Common myeloid progenitor, CD34-positive (primary cell): ENCODE results near the gene THBD.

ENCODE experiments used
- CTCF ChIA-PET: fragments of 350-600 bp; sonication (Branson Sonifier 250); formaldehyde crosslinking; loops from one replicate; lab custom pipeline; 2021; ENCODE audit warnings: antibody characterized with exemption; lab: Charles Lee
- POLR2A ChIA-PET: fragments of 350-600 bp; sonication (Branson Sonifier 250); formaldehyde crosslinking; loops from one replicate; lab custom pipeline; 2021; ENCODE audit warnings: antibody characterized with exemption; lab: Charles Lee
- DNase-seq, 3 donors: peaks; one replicate each; pipeline versions ENCODE4 v3.0.0 to v3.0.0-alpha.2; 2013
- H3K27ac ChIP-seq, 2 experiments: 1 replicate in 1 of 2; 2 replicates in 1 of 2; pipeline ENCODE4 v1.7.0; 2013; ENCODE audit warnings: inconsistent platforms in 2 of 2, low read length in 2 of 2, mild to moderate bottlenecking in 2 of 2, low read depth in 1 of 2, moderate library complexity in 1 of 2; ENCODE audit not compliant: severe bottlenecking in 2 of 2, insufficient read depth in 1 of 2, poor library complexity in 1 of 2
- H3K27me3 ChIP-seq, 5 experiments: replicated peaks in 2 of 5; 1 replicate in 3 of 5; 2 replicates in 2 of 5; pipeline versions ENCODE4 v1.6.1 to v1.7.0; 2013; ENCODE audit warnings: low read length in 4 of 5, mild to moderate bottlenecking in 2 of 5, moderate library complexity in 2 of 5, inconsistent platforms in 1 of 5; ENCODE audit not compliant: insufficient read depth in 5 of 5, control insufficient read depth in 4 of 5
- H3K36me3 ChIP-seq, 4 experiments: 1 replicate in 2 of 4; 2 replicates in 2 of 4; pipeline versions ENCODE4 v1.6.1 to v1.7.0; 2013; ENCODE audit warnings: low read length in 3 of 4, control low read depth in 1 of 4, mild to moderate bottlenecking in 1 of 4; ENCODE audit not compliant: control insufficient read depth in 4 of 4, insufficient read depth in 4 of 4
- H3K4me1 ChIP-seq, 4 experiments: 1 replicate in 3 of 4; 2 replicates in 1 of 4; pipeline versions ENCODE4 v1.6.1 to v1.7.1; 2013; ENCODE audit warnings: low read length in 3 of 4, mild to moderate bottlenecking in 3 of 4, control low read depth in 1 of 4, inconsistent platforms in 1 of 4, moderate library complexity in 1 of 4; ENCODE audit not compliant: control insufficient read depth in 4 of 4, insufficient read depth in 4 of 4; ENCODE audit errors: control extremely low read depth in 1 of 4
- H3K4me3 ChIP-seq, 7 experiments: 1 replicate in 4 of 7; 2 replicates in 3 of 7; pipeline versions ENCODE4 v1.5.1 to v1.7.0; 2013; ENCODE audit warnings: mild to moderate bottlenecking in 7 of 7, low read length in 6 of 7, moderate library complexity in 6 of 7, inconsistent platforms in 2 of 7, low read depth in 2 of 7, control low read depth in 1 of 7; ENCODE audit not compliant: insufficient read depth in 4 of 7, control insufficient read depth in 1 of 7; ENCODE audit errors: extremely low read depth in 1 of 7
- H3K9me3 ChIP-seq, 5 experiments: 1 replicate in 4 of 5; 2 replicates in 1 of 5; pipeline versions ENCODE4 v1.6.1 to v1.7.1; 2013; ENCODE audit warnings: low read length in 4 of 5, mild to moderate bottlenecking in 2 of 5, inconsistent platforms in 1 of 5, low read depth in 1 of 5, moderate library complexity in 1 of 5; ENCODE audit not compliant: control insufficient read depth in 4 of 5, insufficient read depth in 2 of 5; ENCODE audit errors: control extremely low read depth in 1 of 5
- WGBS: methylation state at CpG from one replicate; pipeline ENCODE4 v1.1.5; 2013; ENCODE audit not compliant: insufficient coverage; 5-methylcytosine and 5-hydroxymethylcytosine counted together

THBD gene

GRCh38 chr20:23047738-23048214, 1.7 kb downstream of the THBD start:
- H3K27ac ChIP-seq, result no peak overlapping the region
- H3K4me1 ChIP-seq, result peaks cover 0 to 43% (median 40%) of the 10 kb centered on the region in 4 experiments
- ChIA-PET CTCF (interaction anchor here (0.7 to 3.7 kb wide), 7 partner anchors 28 to 293 kb away, joined by 3 to 12 read pairs (median 4); partner anchors contain the start of gene CD93), POLR2A (no interaction called here)
- H3K27me3 ChIP-seq, result peaks cover 0 to 72% (median 16%) of the 10 kb centered on the region in 5 experiments
- H3K36me3 ChIP-seq, result no peaks in the 10 kb centered on the region
- H3K4me3 ChIP-seq, result peak overlapping the region in 5 of 7 experiments; percentile 9 to 74 (median 25)
- WGBS, result 13% methylated on average over 42 of the region's 47 CpGs
- H3K9me3 ChIP-seq, result no peaks in the 10 kb centered on the region
- peak; percentile 51 to 66 (median 61) for DNase-seq

- no peaks in the 10 kb centered on the region for H3K36me3 ChIP-seq
- no peaks in the 10 kb centered on the region for H3K9me3 ChIP-seq
- WGBS, result 84% methylated on average over 8 of the region's 13 CpGs
- H3K27ac ChIP-seq, result no peak overlapping the region
- H3K4me1 ChIP-seq, result peaks cover 0 to 43% (median 40%) of the 10 kb centered on the region in 4 experiments
- ChIA-PET POLR2A (no interaction called here), CTCF (interaction anchor here (0.7 to 3.7 kb wide), 8 partner anchors 22 to 294 kb away, joined by 3 to 12 read pairs (median 4); no protein-coding TSS in a partner anchor)
- DNase-seq, result no peak
- peaks cover 0 to 66% (median 15%) of the 10 kb centered on the region in 5 experiments for H3K27me3 ChIP-seq
- H3K4me3 ChIP-seq, result peak overlapping the region in 4 of 7 experiments; percentile 15 to 74 (median 44)
Measured at GRCh38 chr20:23047001-23047737, 2.3 kb downstream of the THBD start.

- Histone ChIP-seq H3K4me1 (peaks cover 0 to 43% (median 40%) of the 10 kb centered on the region in 4 experiments), H3K9me3 (no peaks in the 10 kb centered on the region), H3K27ac (no peak overlapping the region), H3K27me3 (peaks cover 0 to 60% (median 15%) of the 10 kb centered on the region in 5 experiments), H3K36me3 (no peaks in the 10 kb centered on the region), H3K4me3 (no peak overlapping the region)
- CTCF ChIA-PET, result interaction anchor here (1.2 to 3.7 kb wide), 5 partner anchors 17 to 295 kb away, joined by 3 to 8 read pairs (median 4); no protein-coding TSS in a partner anchor
- no peak for DNase-seq
- POLR2A ChIA-PET, result no interaction called here
Measured at GRCh38 chr20:23046431-23046830, 3.0 kb downstream of the THBD start.

DNA sequence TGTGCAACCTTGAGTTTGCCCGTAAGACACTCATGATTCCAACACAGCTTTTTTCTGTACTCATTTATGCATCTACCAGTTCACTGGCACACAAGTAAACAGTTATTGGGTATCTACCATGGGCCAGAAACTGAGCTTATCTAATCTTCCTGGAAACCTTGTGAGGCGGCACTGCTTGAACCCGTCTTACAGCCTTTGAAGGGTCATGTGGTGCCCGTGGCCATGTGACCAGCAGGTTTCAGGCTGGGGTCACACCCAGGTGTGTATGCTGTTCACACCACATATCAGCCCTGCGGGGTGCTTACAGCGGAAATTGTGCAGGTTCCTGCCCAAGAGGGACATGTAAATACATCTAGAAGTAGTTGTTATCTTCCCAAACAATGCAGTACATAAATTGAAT, 6.1 kb downstream of the THBD start:
- WGBS, result 90% methylated on average over 6 of the region's 6 CpGs
- Histone ChIP-seq H3K27ac (no peak overlapping the region), H3K4me1 (peaks cover 0 to 12% (median 11%) of the 10 kb centered on the region in 4 experiments), H3K27me3 (peaks cover 0 to 39% (median 15%) of the 10 kb centered on the region in 5 experiments), H3K9me3 (no peaks in the 10 kb centered on the region), H3K36me3 (no peaks in the 10 kb centered on the region), H3K4me3 (no peak overlapping the region)
- DNase-seq, result no peak
- POLR2A ChIA-PET, result no interaction called here
- CTCF ChIA-PET, result interaction anchor here (0.7 to 1.5 kb wide), 5 partner anchors 27 to 351 kb away, joined by 3 to 4 read pairs (median 3); no protein-coding TSS in a partner anchor

DNA sequence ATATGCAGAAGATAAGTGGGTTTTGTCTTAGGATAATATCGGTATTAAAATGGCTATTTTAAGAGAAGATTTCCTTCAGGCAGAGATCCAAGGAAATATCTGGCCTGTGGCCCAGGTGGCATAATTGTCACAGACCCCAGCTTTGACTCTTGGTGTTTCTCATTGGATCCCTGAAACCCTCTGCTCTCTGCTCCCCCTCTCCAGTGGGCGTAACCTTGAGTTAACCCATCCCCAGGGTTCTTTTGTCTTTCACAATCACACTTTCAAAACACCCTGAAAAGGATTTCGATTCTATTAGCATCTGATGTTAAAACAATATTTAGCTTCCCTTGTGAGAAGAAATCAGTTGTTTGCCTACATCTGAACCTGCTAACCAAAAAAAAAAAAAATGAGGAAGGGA, 7.2 kb downstream of the THBD start:
- Histone ChIP-seq H3K27me3 (peaks cover 0 to 35% (median 9%) of the 10 kb centered on the region in 5 experiments), H3K4me1 (peaks cover 0 to 5% (median under 1%) of the 10 kb centered on the region in 4 experiments), H3K36me3 (no peaks in the 10 kb centered on the region), H3K9me3 (no peaks in the 10 kb centered on the region), H3K27ac (no peak overlapping the region), H3K4me3 (no peak overlapping the region)
- ChIA-PET CTCF (interaction anchor here (1.3 to 1.5 kb wide), 3 partner anchors 25 to 350 kb away, joined by 3 to 4 read pairs (median 4); no protein-coding TSS in a partner anchor), POLR2A (no interaction called here)
- WGBS, result 73% methylated on average over 3 of the region's 3 CpGs
- no peak for DNase-seq

DNA sequence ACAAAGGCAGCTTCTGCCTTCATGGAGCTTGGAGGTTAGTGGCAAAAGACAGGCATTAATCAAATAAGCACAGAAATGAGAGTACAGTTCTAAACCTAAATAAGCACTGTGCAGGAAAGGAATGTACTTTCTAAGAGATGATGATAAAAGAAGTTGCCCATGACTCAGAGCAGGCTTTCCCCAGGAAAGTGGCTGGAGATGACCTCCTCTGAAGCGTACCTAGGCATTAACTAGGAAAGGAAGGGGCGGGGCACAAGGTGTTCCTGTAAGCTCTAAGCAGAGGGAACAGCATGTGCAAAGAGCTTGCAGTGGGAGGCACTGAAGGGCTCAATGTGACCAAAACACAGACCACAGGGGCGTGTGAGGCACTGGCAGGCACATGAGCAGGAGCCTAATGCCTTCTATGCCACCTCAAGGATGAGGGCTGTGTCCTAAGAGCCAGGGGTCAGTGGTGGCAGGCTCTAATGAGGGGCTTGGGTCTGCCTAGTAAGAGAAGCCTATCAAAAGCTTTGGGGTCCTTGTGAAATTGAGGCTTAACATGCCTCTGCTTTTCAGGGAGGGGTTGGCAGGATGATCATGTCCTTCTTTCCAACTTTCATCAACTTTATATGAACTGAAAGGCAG, 9.5 kb downstream of the THBD start:
- peaks cover 0 to 35% (median 8%) of the 10 kb centered on the region in 5 experiments for H3K27me3 ChIP-seq
- no peaks in the 10 kb centered on the region for H3K36me3 ChIP-seq
- 87% methylated on average over 3 of the region's 3 CpGs for WGBS

More for the DNA sequence above, 9.5 kb downstream of the THBD start:
- ChIA-PET CTCF (interaction anchor here (0.6 to 1.5 kb wide), 2 partner anchors 12 to 21 kb away, joined by 3 to 5 read pairs; no protein-coding TSS in a partner anchor), POLR2A (no interaction called here)
- no peak overlapping the region for H3K27ac ChIP-seq
- H3K4me1 ChIP-seq, result peaks cover 0 to 14% (median 7%) of the 10 kb centered on the region in 4 experiments
- H3K9me3 ChIP-seq, result no peaks in the 10 kb centered on the region
- no peak for DNase-seq
- H3K4me3 ChIP-seq, result no peak overlapping the region
